Lower leg skin (tissue), 3 donors: ENCODE results near the gene PARVG.

Experiments used
- POLR2A ChIP-seq, 2 donors: fragments of 450-650 bp; IDR thresholded peaks; one replicate each; pipeline ENCODE4 v1.6.1; 2016 to 2017; ENCODE audit warnings: antibody characterized with exemption in 2 of 2, mild to moderate bottlenecking in 1 of 2, moderate library complexity in 1 of 2
- TF ChIP-seq, protein P1 (sequence below), 3 donors: fragments of 450-650 bp; IDR thresholded peaks; one replicate each; pipeline ENCODE4 v1.5.1; 2016; ENCODE audit warnings: antibody characterized with exemption in 3 of 3, mild to moderate bottlenecking in 3 of 3, moderate library complexity in 2 of 3

- TF ChIP-seq, protein P1, sequence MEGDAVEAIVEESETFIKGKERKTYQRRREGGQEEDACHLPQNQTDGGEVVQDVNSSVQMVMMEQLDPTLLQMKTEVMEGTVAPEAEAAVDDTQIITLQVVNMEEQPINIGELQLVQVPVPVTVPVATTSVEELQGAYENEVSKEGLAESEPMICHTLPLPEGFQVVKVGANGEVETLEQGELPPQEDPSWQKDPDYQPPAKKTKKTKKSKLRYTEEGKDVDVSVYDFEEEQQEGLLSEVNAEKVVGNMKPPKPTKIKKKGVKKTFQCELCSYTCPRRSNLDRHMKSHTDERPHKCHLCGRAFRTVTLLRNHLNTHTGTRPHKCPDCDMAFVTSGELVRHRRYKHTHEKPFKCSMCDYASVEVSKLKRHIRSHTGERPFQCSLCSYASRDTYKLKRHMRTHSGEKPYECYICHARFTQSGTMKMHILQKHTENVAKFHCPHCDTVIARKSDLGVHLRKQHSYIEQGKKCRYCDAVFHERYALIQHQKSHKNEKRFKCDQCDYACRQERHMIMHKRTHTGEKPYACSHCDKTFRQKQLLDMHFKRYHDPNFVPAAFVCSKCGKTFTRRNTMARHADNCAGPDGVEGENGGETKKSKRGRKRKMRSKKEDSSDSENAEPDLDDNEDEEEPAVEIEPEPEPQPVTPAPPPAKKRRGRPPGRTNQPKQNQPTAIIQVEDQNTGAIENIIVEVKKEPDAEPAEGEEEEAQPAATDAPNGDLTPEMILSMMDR (IDR thresholded peaks at IDR 0.05), result no peak
- TF ChIP-seq POLR2A (IDR thresholded peaks at IDR 0.05), result no peak
Observed at GRCh38 chr22:44151676-44152075, 29.0 kb upstream of the PARVG start.
